ENCODE results near the gene RRP9. TPM values are rescaled to one million over a fixed set of nuclear protein-coding genes. Genes with fewer than 3 reads are reported as not detected.
A peak's percentile ranks its signal among the peaks of the same experiment; 100 is the strongest.

Gene RRP9
- total RNA-seq, 2 experiments from 2014 or later, result 6.4 to 7.6 TPM

DNA sequence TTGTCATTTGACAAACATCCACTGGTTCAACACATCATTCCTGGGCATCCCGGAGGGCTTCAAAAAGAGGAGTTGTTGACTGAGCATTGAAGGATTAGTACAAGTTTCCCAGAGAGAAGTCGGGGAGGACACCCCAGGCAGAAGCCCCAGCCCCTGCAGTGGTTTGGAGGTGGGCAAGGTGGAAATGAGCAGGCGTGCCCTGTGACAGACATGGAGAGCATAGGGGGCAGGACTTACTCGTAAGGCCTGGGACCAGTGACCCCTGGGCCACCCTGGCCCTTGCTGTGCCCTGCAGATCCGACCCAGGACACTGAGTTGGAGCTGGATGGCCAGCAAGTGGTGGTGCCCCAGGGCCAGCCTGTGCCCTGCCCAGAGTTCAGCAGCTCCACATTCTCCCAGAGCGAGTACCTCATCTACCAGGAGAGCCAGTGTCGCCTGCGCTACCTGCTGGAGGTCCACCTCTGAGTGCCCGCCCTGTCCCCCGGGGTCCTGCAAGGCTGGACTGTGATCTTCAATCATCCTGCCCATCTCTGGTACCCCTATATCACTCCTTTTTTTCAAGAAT is 6.4 kb upstream of the RRP9 start:
- H3K9me3 ChIP-seq (ENCODE audit: control insufficient read depth in 1 of 2, insufficient read depth in 1 of 2, low read length in 2 of 2), result no peaks in the 10 kb centered on the region
- no peak overlapping the region for H3K4me3 ChIP-seq (ENCODE audit: low read length)
- no peak overlapping the region for H3K4me3 Mint-ChIP-seq
- no peak overlapping the region for H3K27ac ChIP-seq (ENCODE audit: low read depth in 1 of 2, low read length in 2 of 2)
- ChIA-PET POLR2A (no interaction called here), CTCF (no interaction called here)
- intact Hi-C loops (cut with DNase I, micrococcal nuclease), result loop anchor here in 1 of 2 experiments (10.0 kb wide), 1 partner anchor 563 kb away; the partner anchor contains the start of gene MANF
- H3K27ac Mint-ChIP-seq, result no peak overlapping the region
- peaks cover 5% of the 10 kb centered on the region for H3K4me1 ChIP-seq (ENCODE audit: insufficient read depth, low read length)
- no peaks in the 10 kb centered on the region for H3K27me3 ChIP-seq (ENCODE audit: control insufficient read depth in 1 of 2, insufficient read depth in 2 of 2, low read length in 2 of 2)
- H3K36me3 Mint-ChIP-seq (ENCODE audit: low read depth), result no peaks in the 10 kb centered on the region
- peaks cover under 1% of the 10 kb centered on the region for H3K4me1 Mint-ChIP-seq (ENCODE audit: low read depth)
- TF ChIP-seq, protein P1, sequence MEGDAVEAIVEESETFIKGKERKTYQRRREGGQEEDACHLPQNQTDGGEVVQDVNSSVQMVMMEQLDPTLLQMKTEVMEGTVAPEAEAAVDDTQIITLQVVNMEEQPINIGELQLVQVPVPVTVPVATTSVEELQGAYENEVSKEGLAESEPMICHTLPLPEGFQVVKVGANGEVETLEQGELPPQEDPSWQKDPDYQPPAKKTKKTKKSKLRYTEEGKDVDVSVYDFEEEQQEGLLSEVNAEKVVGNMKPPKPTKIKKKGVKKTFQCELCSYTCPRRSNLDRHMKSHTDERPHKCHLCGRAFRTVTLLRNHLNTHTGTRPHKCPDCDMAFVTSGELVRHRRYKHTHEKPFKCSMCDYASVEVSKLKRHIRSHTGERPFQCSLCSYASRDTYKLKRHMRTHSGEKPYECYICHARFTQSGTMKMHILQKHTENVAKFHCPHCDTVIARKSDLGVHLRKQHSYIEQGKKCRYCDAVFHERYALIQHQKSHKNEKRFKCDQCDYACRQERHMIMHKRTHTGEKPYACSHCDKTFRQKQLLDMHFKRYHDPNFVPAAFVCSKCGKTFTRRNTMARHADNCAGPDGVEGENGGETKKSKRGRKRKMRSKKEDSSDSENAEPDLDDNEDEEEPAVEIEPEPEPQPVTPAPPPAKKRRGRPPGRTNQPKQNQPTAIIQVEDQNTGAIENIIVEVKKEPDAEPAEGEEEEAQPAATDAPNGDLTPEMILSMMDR (IDR thresholded peaks at IDR 0.05), result no peak
- ATAC-seq (ENCODE audit: poor library complexity), result no peak
- no peaks in the 10 kb centered on the region for H3K36me3 ChIP-seq (ENCODE audit: insufficient read depth, low read length)
- DNase-seq, result no peak
- peaks cover 5% of the 10 kb centered on the region for H3K27me3 Mint-ChIP-seq
- H3K9me3 Mint-ChIP-seq, result no peaks in the 10 kb centered on the region

DNA sequence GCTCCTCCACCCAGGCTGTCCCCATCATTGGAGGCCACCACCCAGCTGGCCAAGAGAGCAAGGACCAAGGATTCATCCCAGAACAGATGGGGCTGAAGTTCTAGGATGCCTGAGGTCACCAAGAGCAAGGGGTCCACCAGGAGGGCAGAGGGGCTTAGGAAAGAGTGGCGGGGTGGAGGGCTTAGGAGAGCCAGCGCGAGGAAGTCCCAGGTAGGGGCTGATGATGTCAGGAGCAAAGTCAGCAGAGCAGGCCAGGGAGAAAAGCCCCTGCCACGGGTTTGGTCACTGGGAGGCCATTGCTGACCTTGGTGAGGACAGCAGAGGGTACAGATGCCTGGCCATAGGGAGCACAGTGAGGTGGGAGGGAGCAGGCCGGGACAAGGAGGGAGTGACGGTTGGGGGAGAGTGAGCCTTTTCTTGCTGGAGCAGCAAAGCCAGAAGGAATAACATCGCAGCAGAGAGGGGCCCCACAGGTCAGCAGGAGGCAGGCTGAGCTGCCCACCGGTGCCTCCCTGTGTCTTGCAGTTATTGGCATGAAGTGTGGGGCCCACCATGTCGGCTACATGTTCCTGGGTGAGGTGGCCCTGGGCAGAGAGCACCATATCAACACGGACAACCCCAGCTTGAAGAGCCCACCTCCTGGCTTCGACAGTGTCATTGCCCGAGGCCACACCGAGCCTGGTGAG is 5.7 kb upstream of the RRP9 start:
- no peaks in the 10 kb centered on the region for H3K36me3 ChIP-seq (ENCODE audit: insufficient read depth, low read length)
- ATAC-seq (ENCODE audit: poor library complexity) (no peak), DNase-seq (peak in 1 of 14 experiments; percentile 9)
- Mint-ChIP-seq H3K36me3 (ENCODE audit: low read depth) (no peaks in the 10 kb centered on the region), H3K4me1 (ENCODE audit: low read depth) (peaks cover 8% of the 10 kb centered on the region), H3K4me3 (no peak overlapping the region), H3K27me3 (peaks cover 4% of the 10 kb centered on the region), H3K9me3 (no peaks in the 10 kb centered on the region), H3K27ac (no peak overlapping the region)
- H3K4me3 ChIP-seq (ENCODE audit: low read length), result no peak overlapping the region
- no peaks in the 10 kb centered on the region for H3K27me3 ChIP-seq (ENCODE audit: control insufficient read depth in 1 of 2, insufficient read depth in 2 of 2, low read length in 2 of 2)
- no peak overlapping the region for H3K27ac ChIP-seq (ENCODE audit: low read depth in 1 of 2, low read length in 2 of 2)
- POLR2A ChIA-PET, result no interaction called here
- intact Hi-C loops (cut with DNase I, micrococcal nuclease), result loop anchor here in 1 of 2 experiments (10.0 kb wide), 1 partner anchor 563 kb away; the partner anchor contains the start of gene MANF
- no peaks in the 10 kb centered on the region for H3K9me3 ChIP-seq (ENCODE audit: control insufficient read depth in 1 of 2, insufficient read depth in 1 of 2, low read length in 2 of 2)
- TF ChIP-seq, protein P1 (IDR thresholded peaks at IDR 0.05), result no peak
- CTCF ChIA-PET, result no interaction called here
- H3K4me1 ChIP-seq (ENCODE audit: insufficient read depth, low read length), result peaks cover 12% of the 10 kb centered on the region

DNA sequence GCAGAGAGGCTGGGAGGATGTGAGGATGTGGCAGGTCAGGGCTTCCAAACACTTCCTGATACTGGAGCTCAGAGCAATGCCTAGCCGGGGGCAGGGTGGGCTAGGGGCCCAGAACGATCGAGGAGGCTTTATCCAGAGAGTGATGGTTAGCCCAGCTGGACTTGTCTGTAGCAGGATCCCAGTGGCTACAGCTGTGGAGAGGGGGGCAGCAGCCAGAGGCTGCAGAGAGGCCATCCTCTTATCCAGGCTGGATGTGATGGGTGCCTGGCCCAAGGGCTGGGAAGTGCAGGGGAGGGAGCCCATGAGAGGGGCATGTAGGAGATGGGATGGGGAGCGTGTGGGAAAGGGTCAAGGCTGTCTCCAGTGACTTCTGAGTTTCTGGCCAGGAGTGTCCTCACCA is 5.1 kb upstream of the RRP9 start:
- Mint-ChIP-seq H3K4me3 (no peak overlapping the region), H3K27me3 (no peaks in the 10 kb centered on the region), H3K4me1 (ENCODE audit: low read depth) (peaks cover 13% of the 10 kb centered on the region), H3K27ac (no peak overlapping the region), H3K36me3 (ENCODE audit: low read depth) (peaks cover 5% of the 10 kb centered on the region), H3K9me3 (no peaks in the 10 kb centered on the region)
- DNase-seq (no peak), ATAC-seq (ENCODE audit: poor library complexity) (no peak)
- Histone ChIP-seq H3K27ac (ENCODE audit: low read depth in 1 of 2, low read length in 2 of 2) (no peak overlapping the region), H3K36me3 (ENCODE audit: insufficient read depth, low read length) (no peaks in the 10 kb centered on the region), H3K9me3 (ENCODE audit: control insufficient read depth in 1 of 2, insufficient read depth in 1 of 2, low read length in 2 of 2) (no peaks in the 10 kb centered on the region), H3K27me3 (ENCODE audit: control insufficient read depth in 1 of 2, insufficient read depth in 2 of 2, low read length in 2 of 2) (no peaks in the 10 kb centered on the region), H3K4me3 (ENCODE audit: low read length) (no peak overlapping the region), H3K4me1 (ENCODE audit: insufficient read depth, low read length) (peaks cover 15% of the 10 kb centered on the region)
- POLR2A ChIA-PET, result no interaction called here
- intact Hi-C loops (cut with DNase I, micrococcal nuclease), result loop anchor here in 1 of 2 experiments (10.0 kb wide), 1 partner anchor 562 kb away; the partner anchor contains the start of gene MANF
- CTCF ChIA-PET, result interaction anchor here (0.9 kb wide), 1 partner anchor 27 kb away, joined by 3 read pairs; the partner anchor contains the start of gene ABHD14B
- TF ChIP-seq, protein P1 (IDR thresholded peaks at IDR 0.05), result no peak

Measured in CD4-positive, alpha-beta T cell (primary cell).